H9 (cell line): ENCODE measurements around the gene CLDN2. TPM values are rescaled to one million over a fixed set of nuclear protein-coding genes. Genes with fewer than 3 reads are reported as not detected.

ENCODE experiments used
- DNase-seq: peaks from one replicate; pipeline ENCODE4 v3.0.0-alpha.2; 2017
- H2AFZ ChIP-seq: one replicate; pipeline ENCODE4 v1.6.1; 2013; ENCODE audit warnings: mild to moderate bottlenecking, low read length, control low read depth, moderate library complexity
- H2AK5ac ChIP-seq: 2 replicates; pipeline ENCODE4 v1.6.1; 2013; ENCODE audit warnings: low read length, control low read depth, mixed read lengths; ENCODE audit not compliant: insufficient read length
- H2BK120ac ChIP-seq: one replicate; pipeline ENCODE4 v1.6.1; 2013; ENCODE audit warnings: low read depth, mild to moderate bottlenecking, low read length, control low read depth, inconsistent platforms; ENCODE audit not compliant: poor library complexity, severe bottlenecking
- H2BK12ac ChIP-seq: 2 replicates; pipeline ENCODE4 v1.6.1; 2013; ENCODE audit warnings: low read length, control low read depth, mixed read lengths, low read depth; ENCODE audit not compliant: insufficient read length
- H2BK15ac ChIP-seq: 2 replicates; pipeline ENCODE4 v1.6.1; 2013; ENCODE audit warnings: low read depth, low read length, control low read depth
- H2BK20ac ChIP-seq: one replicate; pipeline ENCODE4 v1.6.1; 2013; ENCODE audit warnings: low read depth, mild to moderate bottlenecking, low read length, control low read depth, inconsistent platforms; ENCODE audit not compliant: poor library complexity, severe bottlenecking
- H2BK5ac ChIP-seq: 2 replicates; pipeline ENCODE4 v1.6.1; 2013; ENCODE audit warnings: low read length, control low read depth, mixed read lengths; ENCODE audit not compliant: insufficient read length
- H3K14ac ChIP-seq: 2 replicates; pipeline ENCODE4 v1.6.1; 2013; ENCODE audit warnings: low read length, control low read depth; ENCODE audit not compliant: insufficient read depth
- H3K18ac ChIP-seq: 2 replicates; pipeline ENCODE4 v1.6.1; 2013; ENCODE audit warnings: low read depth, mild to moderate bottlenecking, mixed read lengths, low read length, control low read depth; ENCODE audit not compliant: insufficient read length
- H3K23ac ChIP-seq: 2 replicates; pipeline ENCODE4 v1.6.1; 2013; ENCODE audit warnings: low read length, control low read depth, mixed read lengths, low read depth; ENCODE audit not compliant: insufficient read length
- H3K23me2 ChIP-seq: 2 replicates; pipeline ENCODE4 v1.6.1; 2013; ENCODE audit warnings: low read depth, mild to moderate bottlenecking, mixed read lengths, low read length, control low read depth; ENCODE audit not compliant: insufficient read length, poor library complexity, severe bottlenecking
- H3K27ac ChIP-seq: 2 replicates; pipeline ENCODE4 v1.5.1; 2013; ENCODE audit warnings: low read length, control low read depth, mixed read lengths, low read depth; ENCODE audit not compliant: insufficient read length
- H3K27me3 ChIP-seq: 2 replicates; pipeline ENCODE4 v1.6.1; 2013; ENCODE audit warnings: low read length, control low read depth, inconsistent platforms; ENCODE audit not compliant: insufficient read depth
- H3K4ac ChIP-seq: 2 replicates; pipeline ENCODE4 v1.6.1; 2013; ENCODE audit warnings: low read depth, mild to moderate bottlenecking, control low read depth, inconsistent platforms, low read length, moderate library complexity
- H3K4me1 ChIP-seq: 2 replicates; pipeline ENCODE4 v1.6.1; 2013; ENCODE audit warnings: low read length, control low read depth, inconsistent platforms; ENCODE audit not compliant: insufficient read depth
- H3K4me2 ChIP-seq: 2 replicates; pipeline ENCODE4 v1.6.1; 2013; ENCODE audit warnings: low read length, control low read depth, mixed read lengths; ENCODE audit not compliant: insufficient read length, insufficient read depth
- H3K56ac ChIP-seq: 2 replicates; pipeline ENCODE4 v1.6.1; 2013; ENCODE audit warnings: low read depth, mild to moderate bottlenecking, mixed read lengths, low read length, control low read depth; ENCODE audit not compliant: insufficient read length
- H3K79me1 ChIP-seq: 2 replicates; pipeline ENCODE4 v1.6.1; 2013; ENCODE audit warnings: low read depth, mild to moderate bottlenecking, moderate library complexity, low read length, control low read depth, inconsistent platforms; ENCODE audit not compliant: insufficient read depth, poor library complexity, severe bottlenecking
- H3K79me2 ChIP-seq: 2 replicates; pipeline ENCODE4 v1.6.1; 2013; ENCODE audit warnings: low read length, control low read depth, inconsistent platforms; ENCODE audit not compliant: insufficient read depth
- H3K9ac ChIP-seq: 2 replicates; pipeline ENCODE4 v1.6.1; 2013; ENCODE audit warnings: low read length, control low read depth, mixed read lengths; ENCODE audit not compliant: insufficient read length; ENCODE audit errors: extremely low read depth
- H3K9me3 ChIP-seq: one replicate; pipeline ENCODE4 v1.6.1; 2013; ENCODE audit warnings: low read depth, low read length, inconsistent platforms; ENCODE audit not compliant: control insufficient read depth
- H3T11ph ChIP-seq: one replicate; pipeline ENCODE4 v1.6.1; 2013; ENCODE audit warnings: mild to moderate bottlenecking, low read length, control low read depth, inconsistent platforms
- H4K20me1 ChIP-seq: one replicate; pipeline ENCODE4 v1.6.1; 2013; ENCODE audit not compliant: control insufficient read depth, insufficient read length, insufficient read depth
- H4K5ac ChIP-seq: 2 replicates; pipeline ENCODE4 v1.6.1; 2013; ENCODE audit warnings: low read depth, mild to moderate bottlenecking, mixed read lengths, low read length, control low read depth; ENCODE audit not compliant: insufficient read length
- H4K8ac ChIP-seq: replicated peaks from 2 replicates; pipeline ENCODE4 v1.6.1; 2013; ENCODE audit warnings: low read length, control low read depth, mixed read lengths, low read depth; ENCODE audit not compliant: insufficient read length
- H4K91ac ChIP-seq: 2 replicates; pipeline ENCODE4 v1.6.1; 2013; ENCODE audit warnings: low read depth, mild to moderate bottlenecking, moderate library complexity, mixed read lengths, low read length, control low read depth; ENCODE audit not compliant: insufficient read length
- H3K27ac Mint-ChIP-seq, 3 experiments: 2 replicates in 2 of 3; 3 replicates in 1 of 3; pipeline ENCODE4 v1.8.0; 2020 to 2021; ENCODE audit warnings: mixed read lengths in 3 of 3, mild to moderate bottlenecking in 1 of 3, moderate library complexity in 1 of 3
- H3K27me3 Mint-ChIP-seq: 2 replicates; pipeline ENCODE4 v1.8.0; 2021; ENCODE audit warnings: low read depth, mild to moderate bottlenecking, moderate library complexity, mixed read lengths
- H3K36me3 Mint-ChIP-seq, 3 experiments: 2 replicates in 2 of 3; 3 replicates in 1 of 3; pipeline ENCODE4 v1.8.0; 2020 to 2021; ENCODE audit warnings: low read depth in 3 of 3, mixed read lengths in 3 of 3; ENCODE audit not compliant: insufficient read depth in 1 of 3
- H3K4me1 Mint-ChIP-seq, 2 experiments: 2 replicates each; pipeline ENCODE4 v1.8.0; 2020; ENCODE audit warnings: mixed read lengths in 2 of 2
- H3K4me3 Mint-ChIP-seq, 2 experiments: 2 replicates in 1 of 2; 3 replicates in 1 of 2; pipeline ENCODE4 v1.8.0; 2020 to 2021; ENCODE audit warnings: mild to moderate bottlenecking in 2 of 2, mixed read lengths in 2 of 2, moderate library complexity in 1 of 2
- H3K9me3 Mint-ChIP-seq, 2 experiments: 2 replicates in 1 of 2; 3 replicates in 1 of 2; pipeline ENCODE4 v1.8.0; 2020; ENCODE audit warnings: mild to moderate bottlenecking in 2 of 2, mixed read lengths in 2 of 2, moderate library complexity in 1 of 2
- CTCF ChIP-seq: fragments of 200-600 bp; sonication (generic); conservative IDR thresholded peaks from 3 replicates; pipeline ENCODE4 v1.8.0; 2021; ENCODE audit warnings: antibody characterized with exemption, mild to moderate bottlenecking
- WGBS: extraction: QIAGEN DNeasy Blood & Tissue Kit; methylation state at CpG from one replicate; pipeline ENCODE4 v1.1.7; 2013; ENCODE audit warnings: missing lambda C conversion rate, low lambda C conversion rate, mixed read lengths; ENCODE audit not compliant: insufficient read length; ENCODE audit errors: extremely low coverage; 5-methylcytosine and 5-hydroxymethylcytosine counted together
- total RNA-seq: library from RNA; stranded (reverse); gene quantifications from 2 replicates; pipeline ENCODE4 v1.2.1, GENCODE V29; 2021

Gene CLDN2
- total RNA-seq, 1 experiment from 2014 or later = not detected

- Histone ChIP-seq H3K79me1 (no peaks in the 10 kb centered on the region), H2BK20ac (no peak overlapping the region), H2BK5ac (no peak overlapping the region), H3K18ac (no peak overlapping the region), H3K56ac (no peak overlapping the region), H3K23ac (no peak overlapping the region), H2BK15ac (no peak overlapping the region), H4K20me1 (no peaks in the 10 kb centered on the region), H4K91ac (no peak overlapping the region), H3K27me3 (no peaks in the 10 kb centered on the region), H2BK12ac (no peak overlapping the region), H3T11ph (no peak overlapping the region), H3K9ac (no peak overlapping the region), H4K5ac (no peak overlapping the region), H3K4me1 (no peaks in the 10 kb centered on the region), H3K79me2 (no peaks in the 10 kb centered on the region), H2AK5ac (no peak overlapping the region), H3K4ac (no peak overlapping the region), H3K27ac (no peak overlapping the region), H4K8ac (no peak overlapping the region), H3K23me2 (no peaks in the 10 kb centered on the region), H2AFZ (no peak overlapping the region), H3K4me2 (no peak overlapping the region), H3K9me3 (peaks cover 4% of the 10 kb centered on the region), H3K14ac (no peak overlapping the region), H2BK120ac (no peak overlapping the region)
- DNase-seq = no peak
- H3K4me3 Mint-ChIP-seq = no peak overlapping the region
- WGBS = no CpG with 5 or more reads among the region's 6 CpGs
- no peaks in the 10 kb centered on the region; a peak in 1 of 7 replicates for H3K36me3 Mint-ChIP-seq
- H3K4me1 Mint-ChIP-seq = no peaks in the 10 kb centered on the region
- 0 out of 7 replicates have a peak overlapping the region, but pooled peaks of 1 of the 3 experiments have one; percentile 54 for H3K27ac Mint-ChIP-seq
- TF ChIP-seq CTCF = no peak
- no peaks in the 10 kb centered on the region; the same call in 1 of the 2 replicates for H3K27me3 Mint-ChIP-seq
- H3K9me3 Mint-ChIP-seq = peaks cover 0 to 23% of the 10 kb centered on the region in 2 experiments; a peak in 2 of 5 replicates
Measured at GRCh38 chrX:106932960-106933537, 12.8 kb downstream of the CLDN2 start.
